Occipital lobe (tissue), 2 donors: ENCODE measurements around the gene BICD1. TPM values are rescaled to one million over a fixed set of nuclear protein-coding genes. Genes with fewer than 3 reads are reported as not detected.
A peak's percentile ranks its signal among the peaks of the same experiment; 100 is the strongest.

Experiments used
- DNase-seq: peaks from one replicate; lab custom pipeline; 2025; lab: John Stamatoyannopoulos, UW
- total RNA-seq: library from RNA; depleted of rRNA; stranded (reverse); fragments of >200 nt; gene quantifications from one replicate; pipeline ENCODE4 v1.2.3, GENCODE V29; 2014

The BICD1 gene
- total RNA-seq, 1 donor from 2014 or later: 52.1 TPM

GRCh38 chr12:32343496-32343895, 236.8 kb downstream of the BICD1 start:
- no peak for DNase-seq

GRCh38 chr12:32344047-32344446, 237.4 kb downstream of the BICD1 start:
- no peak for DNase-seq

GRCh38 chr12:32353540-32353939, 246.9 kb downstream of the BICD1 start:
- DNase-seq: no peak

GRCh38 chr12:32357601-32358249, 251.1 kb downstream of the BICD1 start:
- DNase-seq: no peak

- no peak for DNase-seq
Measured at GRCh38 chr12:32360956-32361355, 254.3 kb downstream of the BICD1 start.

- DNase-seq: no peak
Measured at GRCh38 chr12:32362892-32363291, 256.2 kb downstream of the BICD1 start.

- peak; percentile 24 for DNase-seq
Measured at GRCh38 chr12:32365473-32366064, 258.9 kb downstream of the BICD1 start.

GRCh38 chr12:32366714-32367113, 260.1 kb downstream of the BICD1 start:
- no peak for DNase-seq

- DNase-seq: no peak
Measured at GRCh38 chr12:32367381-32367780, 260.7 kb downstream of the BICD1 start.

- no peak for DNase-seq
Measured at GRCh38 chr12:32369202-32369601, 262.6 kb downstream of the BICD1 start.

GRCh38 chr12:32377344-32378055, 270.9 kb downstream of the BICD1 start:
- DNase-seq: no peak

GRCh38 chr12:32379213-32379612, 272.6 kb downstream of the BICD1 start:
- no peak for DNase-seq

GRCh38 chr12:32379667-32380066, 273.0 kb downstream of the BICD1 start:
- DNase-seq: no peak

- no peak for DNase-seq
Measured at GRCh38 chr12:32382226-32382625, 275.6 kb downstream of the BICD1 start.

GRCh38 chr12:32390572-32391219, 284.0 kb downstream of the BICD1 start:
- no peak for DNase-seq

GRCh38 chr12:32395026-32395425, 288.4 kb downstream of the BICD1 start:
- no peak for DNase-seq

GRCh38 chr12:32397696-32398095, 291.0 kb downstream of the BICD1 start:
- DNase-seq: no peak

- DNase-seq: no peak
Measured at GRCh38 chr12:32398181-32398580, 291.5 kb downstream of the BICD1 start.

GRCh38 chr12:32398816-32399369, 292.2 kb downstream of the BICD1 start:
- no peak for DNase-seq

- peak; percentile 79 for DNase-seq
Measured at GRCh38 chr12:32399370-32400113, 292.9 kb downstream of the BICD1 start, which contains the start of gene FGD4. TSS of gene FGD4 (plus strand) at chr12:32399558.

GRCh38 chr12:32400114-32400672, 293.5 kb downstream of the BICD1 start:
- DNase-seq: no peak
